HPDE6-E6E7 (cell line): ENCODE measurements around the gene ZSCAN30.

Experiments
- DNase-seq: peaks from one replicate; pipeline ENCODE4 v3.0.0; 2011; ENCODE audit warnings: missing footprints; ENCODE audit errors: extremely low spot score

ZSCAN30 gene

GRCh38 chr18:35290094-35290735 is at the start of gene ZSCAN30:
Gene ZSCAN30 (minus strand): TSS chr18:35290229. CDS start chr18:35264352, 25,877 bp downstream.
- peak; percentile 88 for DNase-seq

GRCh38 chr18:35337286-35337685 is 47.3 kb upstream of the ZSCAN30 start:
- no peak for DNase-seq

GRCh38 chr18:35335866-35336265 is 45.8 kb upstream of the ZSCAN30 start:
- DNase-seq, result no peak

GRCh38 chr18:35334821-35335220 is 44.8 kb upstream of the ZSCAN30 start:
- no peak for DNase-seq

GRCh38 chr18:35334212-35334611 is 44.2 kb upstream of the ZSCAN30 start:
- DNase-seq, result no peak

GRCh38 chr18:35331367-35332087 is 41.5 kb upstream of the ZSCAN30 start:
- no peak for DNase-seq

- DNase-seq, result no peak
Observed at GRCh38 chr18:35328868-35329267, 38.8 kb upstream of the ZSCAN30 start.

GRCh38 chr18:35326695-35327387 is 36.8 kb upstream of the ZSCAN30 start:
- no peak for DNase-seq

- no peak for DNase-seq
Observed at GRCh38 chr18:35324926-35325655, 35.1 kb upstream of the ZSCAN30 start.

- DNase-seq, result peak; percentile 26
Observed at GRCh38 chr18:35322486-35323458, 32.7 kb upstream of the ZSCAN30 start.

- no peak for DNase-seq
Observed at GRCh38 chr18:35311496-35311895, 21.5 kb upstream of the ZSCAN30 start.

GRCh38 chr18:35306588-35307250 is 16.7 kb upstream of the ZSCAN30 start:
- no peak for DNase-seq

- DNase-seq, result no peak
Observed at GRCh38 chr18:35303610-35304009, 13.6 kb upstream of the ZSCAN30 start.

GRCh38 chr18:35296060-35296459 is 6.0 kb upstream of the ZSCAN30 start:
- no peak for DNase-seq

- DNase-seq, result no peak
Observed at GRCh38 chr18:35291166-35291565, 1.1 kb upstream of the ZSCAN30 start.

GRCh38 chr18:35289727-35290093 is 319 bp downstream of the ZSCAN30 start:
- DNase-seq, result peak; percentile 26

- no peak for DNase-seq
Observed at GRCh38 chr18:35289293-35289692, 736 bp downstream of the ZSCAN30 start.

GRCh38 chr18:35284841-35285240 is 5.2 kb downstream of the ZSCAN30 start:
- DNase-seq, result no peak

GRCh38 chr18:35283923-35284794 is 5.9 kb downstream of the ZSCAN30 start:
- no peak for DNase-seq
